ENCODE results near the gene SMTN.

SMTN gene

DNA sequence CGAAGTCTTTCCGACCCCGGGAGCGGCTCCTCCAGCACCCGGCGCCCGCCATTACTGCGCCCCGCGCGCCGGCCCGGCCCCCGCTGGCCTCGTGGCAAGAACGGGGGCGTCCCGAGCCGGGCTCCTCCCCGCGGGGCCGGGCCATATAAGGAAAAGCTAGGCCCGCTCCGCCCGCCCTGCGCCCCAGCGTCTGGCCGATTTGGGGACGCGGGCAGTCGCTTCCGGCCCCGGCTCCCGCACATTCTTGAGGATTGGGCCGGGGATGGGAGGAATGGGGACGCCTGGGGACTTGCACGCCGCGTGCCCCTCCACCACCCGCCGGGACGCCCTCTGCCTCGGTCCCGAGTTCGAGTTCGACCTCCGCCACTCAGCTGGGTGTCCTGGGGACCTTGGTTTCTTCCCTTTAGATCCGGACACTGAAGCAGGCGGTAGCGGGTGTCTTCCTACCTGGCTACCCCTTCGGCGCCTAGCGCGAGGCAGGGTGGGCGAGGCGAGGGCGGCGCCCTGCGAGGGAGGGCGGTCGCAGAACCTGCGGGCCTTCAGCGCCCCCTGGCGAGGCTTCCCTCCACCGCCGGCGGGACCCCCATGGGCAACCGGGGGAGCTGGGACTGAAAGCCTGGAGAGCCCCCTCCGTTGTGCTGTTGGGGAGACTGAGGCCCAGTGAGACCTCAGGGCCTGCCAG is 3.8 kb downstream of the SMTN start:
- TF ChIP-seq, protein P1, sequence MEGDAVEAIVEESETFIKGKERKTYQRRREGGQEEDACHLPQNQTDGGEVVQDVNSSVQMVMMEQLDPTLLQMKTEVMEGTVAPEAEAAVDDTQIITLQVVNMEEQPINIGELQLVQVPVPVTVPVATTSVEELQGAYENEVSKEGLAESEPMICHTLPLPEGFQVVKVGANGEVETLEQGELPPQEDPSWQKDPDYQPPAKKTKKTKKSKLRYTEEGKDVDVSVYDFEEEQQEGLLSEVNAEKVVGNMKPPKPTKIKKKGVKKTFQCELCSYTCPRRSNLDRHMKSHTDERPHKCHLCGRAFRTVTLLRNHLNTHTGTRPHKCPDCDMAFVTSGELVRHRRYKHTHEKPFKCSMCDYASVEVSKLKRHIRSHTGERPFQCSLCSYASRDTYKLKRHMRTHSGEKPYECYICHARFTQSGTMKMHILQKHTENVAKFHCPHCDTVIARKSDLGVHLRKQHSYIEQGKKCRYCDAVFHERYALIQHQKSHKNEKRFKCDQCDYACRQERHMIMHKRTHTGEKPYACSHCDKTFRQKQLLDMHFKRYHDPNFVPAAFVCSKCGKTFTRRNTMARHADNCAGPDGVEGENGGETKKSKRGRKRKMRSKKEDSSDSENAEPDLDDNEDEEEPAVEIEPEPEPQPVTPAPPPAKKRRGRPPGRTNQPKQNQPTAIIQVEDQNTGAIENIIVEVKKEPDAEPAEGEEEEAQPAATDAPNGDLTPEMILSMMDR (IDR thresholded peaks at IDR 0.05; ENCODE audit: insufficient read depth, low read length, missing control alignments), result peak; percentile 91
- POLR2A ChIA-PET, result interaction anchor here (0.8 to 3.1 kb wide), 9 partner anchors 9 to 139 kb away, joined by 3 to 14 read pairs (median 9); partner anchors contain the start of genes MORC2, SELENOM and TUG1
- H3K4me3 ChIP-seq (ENCODE audit: low read depth, low read length), result peak overlapping the region; percentile 88
- CTCF ChIA-PET, result interaction anchor here (0.7 to 17.2 kb wide), 34 partner anchors 11 to 450 kb away, joined by 3 to 157 read pairs (median 4); partner anchors contain the start of genes LIMK2, MORC2, SELENOM and TUG1
- no peak for DNase-seq (ENCODE audit: low read depth, low spot score)

DNA sequence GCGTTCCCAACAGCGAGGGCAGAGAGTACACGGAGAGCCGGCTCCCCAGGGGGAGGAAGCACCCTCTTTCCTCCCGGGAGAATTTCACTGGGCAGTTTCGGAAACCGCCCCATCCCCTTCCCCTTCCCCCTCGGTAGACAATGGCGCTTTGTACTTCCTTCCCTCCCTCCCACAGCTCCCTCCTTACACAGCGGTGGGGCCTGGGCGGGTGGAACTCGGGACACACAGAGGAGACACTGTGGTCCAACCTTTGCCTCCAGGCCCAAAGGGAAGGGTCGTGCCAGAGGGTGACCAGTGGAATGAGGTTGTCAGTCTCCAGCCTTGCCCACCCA is 4.3 kb downstream of the SMTN start:
- H3K4me3 ChIP-seq (ENCODE audit: low read depth, low read length), result peak overlapping the region; percentile 88
- ChIA-PET POLR2A (interaction anchor here (1.2 to 3.1 kb wide), 7 partner anchors 10 to 140 kb away, joined by 4 to 14 read pairs (median 9); partner anchors contain the start of genes MORC2, SELENOM and TUG1), CTCF (interaction anchor here (0.7 to 17.2 kb wide), 28 partner anchors 10 to 451 kb away, joined by 3 to 157 read pairs (median 4); partner anchors contain the start of genes LIMK2, MORC2, SELENOM and TUG1)
- TF ChIP-seq, protein P1 (IDR thresholded peaks at IDR 0.05; ENCODE audit: insufficient read depth, low read length, missing control alignments), result no peak
- DNase-seq (ENCODE audit: low read depth, low spot score), result no peak

DNA sequence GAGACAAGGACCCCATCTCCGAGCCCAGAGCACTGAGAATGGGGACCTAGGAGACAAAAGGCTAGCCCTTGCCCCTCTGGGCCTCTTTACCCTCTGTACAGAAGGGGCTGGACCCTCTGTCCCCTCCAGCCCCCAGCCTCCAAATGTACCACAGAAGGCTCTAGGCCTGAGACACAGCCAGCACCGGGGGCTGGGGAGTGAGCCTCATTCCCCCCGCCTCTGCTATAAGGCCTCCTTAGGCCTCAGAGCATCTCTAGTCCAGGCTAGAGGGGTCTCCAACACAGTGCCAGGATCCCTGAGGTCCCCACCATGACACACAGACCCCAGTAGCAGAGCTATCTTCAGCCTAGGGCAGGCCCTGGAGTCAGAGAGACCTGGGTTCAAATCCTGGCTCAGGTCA is 4.8 kb downstream of the SMTN start:
- ChIA-PET CTCF (interaction anchor here (0.9 to 17.2 kb wide), 19 partner anchors 10 to 451 kb away, joined by 3 to 157 read pairs (median 6); partner anchors contain the start of genes MORC2, SELENOM and TUG1), POLR2A (interaction anchor here (1.5 to 3.1 kb wide), 3 partner anchors 20 to 140 kb away, joined by 4 to 14 read pairs (median 12); partner anchors contain the start of gene SELENOM)
- no peak for DNase-seq (ENCODE audit: low read depth, low spot score)
- H3K4me3 ChIP-seq (ENCODE audit: low read depth, low read length), result peak overlapping the region; percentile 88
- TF ChIP-seq, protein P1 (IDR thresholded peaks at IDR 0.05; ENCODE audit: insufficient read depth, low read length, missing control alignments), result no peak

DNA sequence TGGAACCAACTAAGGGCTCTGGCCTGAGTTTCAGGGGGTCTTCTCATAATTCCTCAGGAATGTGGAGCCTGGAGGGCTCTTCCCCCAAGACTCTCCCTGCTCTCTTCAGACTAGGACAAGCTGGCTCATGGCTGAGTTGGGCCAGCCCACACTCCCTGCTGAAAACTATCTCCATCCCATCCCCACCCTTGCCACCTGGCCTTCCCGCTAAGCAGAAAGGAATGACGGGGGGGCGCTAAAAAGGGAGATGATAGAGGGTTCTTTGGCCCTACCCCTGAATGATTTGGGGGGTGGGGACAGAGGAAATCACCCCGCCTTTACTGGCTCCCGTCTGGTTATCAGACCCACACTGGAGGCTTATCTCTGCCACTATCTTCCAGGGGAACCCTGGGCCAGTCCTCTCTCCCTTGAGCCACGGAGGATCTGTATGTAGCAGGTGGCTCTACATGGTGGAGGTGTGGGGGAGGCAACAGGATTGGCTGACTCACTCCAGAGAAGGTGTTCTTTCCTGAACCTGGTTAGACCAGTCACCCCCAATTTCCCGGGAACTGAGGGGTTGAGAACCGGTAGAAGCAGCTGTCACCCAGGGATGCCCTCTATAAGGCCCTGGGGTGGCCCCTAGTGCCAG is 5.7 kb downstream of the SMTN start:
- ChIA-PET CTCF (interaction anchor here (1.1 to 17.2 kb wide), 9 partner anchors 9 to 228 kb away, joined by 3 to 157 read pairs (median 22); partner anchors contain the start of gene SELENOM), POLR2A (interaction anchor here (3.0 kb wide), 1 partner anchor 19 kb away, joined by 12 read pairs; no protein-coding TSS in a partner anchor)
- DNase-seq (ENCODE audit: low read depth, low spot score), result no peak
- TF ChIP-seq, protein P1 (IDR thresholded peaks at IDR 0.05; ENCODE audit: insufficient read depth, low read length, missing control alignments), result no peak
- no peak overlapping the region for H3K4me3 ChIP-seq (ENCODE audit: low read depth, low read length)

DNA sequence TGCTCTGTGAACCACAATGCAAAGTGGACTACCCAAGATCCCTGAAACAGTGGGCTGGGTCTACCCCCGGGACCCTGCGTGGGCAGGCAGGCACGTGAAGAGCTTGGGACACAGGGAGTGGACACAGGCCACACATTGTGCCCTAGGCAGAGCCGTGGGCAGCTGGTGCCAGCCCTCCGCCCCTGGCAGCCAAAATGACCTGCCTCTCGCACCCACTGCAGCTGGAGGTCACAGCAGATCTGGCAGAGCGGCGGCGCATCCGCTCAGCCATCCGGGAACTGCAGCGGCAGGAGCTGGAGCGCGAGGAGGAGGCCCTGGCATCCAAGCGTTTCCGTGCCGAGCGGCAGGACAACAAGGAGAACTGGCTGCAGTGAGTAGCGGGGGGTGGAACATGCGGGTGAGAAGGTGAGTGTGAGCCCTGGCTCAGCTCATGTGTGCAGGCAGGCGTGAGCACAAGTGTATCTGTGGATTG is 6.7 kb downstream of the SMTN start:
- TF ChIP-seq, protein P1 (IDR thresholded peaks at IDR 0.05; ENCODE audit: insufficient read depth, low read length, missing control alignments), result no peak
- H3K4me3 ChIP-seq (ENCODE audit: low read depth, low read length), result no peak overlapping the region
- DNase-seq (ENCODE audit: low read depth, low spot score), result no peak
- POLR2A ChIA-PET, result no interaction called here
- CTCF ChIA-PET, result interaction anchor here (1.1 to 17.2 kb wide), 7 partner anchors 9 to 227 kb away, joined by 3 to 157 read pairs (median 15); partner anchors contain the start of gene SELENOM
